Thyroid gland (tissue), 4 donors: ENCODE measurements around the gene RTN4RL1.

Source experiments
- POLR2A ChIP-seq, 2 donors: fragments of 450-650 bp; IDR thresholded peaks; one replicate each; pipeline ENCODE4 v1.6.1; 2017; ENCODE audit warnings: antibody characterized with exemption in 2 of 2, mild to moderate bottlenecking in 2 of 2, moderate library complexity in 1 of 2
- TF ChIP-seq, protein P1 (sequence below), 6 experiments: fragments of 200-600 bp in 3 of 6; fragments of 450-650 bp in 3 of 6; sonication (generic) in 3 of 6; IDR thresholded peaks; one replicate each; pipeline ENCODE4 v1.5.1; 2016 to 2019; ENCODE audit warnings: antibody characterized with exemption in 6 of 6, mild to moderate bottlenecking in 2 of 6, inconsistent platforms in 1 of 6, moderate library complexity in 1 of 6

DNA sequence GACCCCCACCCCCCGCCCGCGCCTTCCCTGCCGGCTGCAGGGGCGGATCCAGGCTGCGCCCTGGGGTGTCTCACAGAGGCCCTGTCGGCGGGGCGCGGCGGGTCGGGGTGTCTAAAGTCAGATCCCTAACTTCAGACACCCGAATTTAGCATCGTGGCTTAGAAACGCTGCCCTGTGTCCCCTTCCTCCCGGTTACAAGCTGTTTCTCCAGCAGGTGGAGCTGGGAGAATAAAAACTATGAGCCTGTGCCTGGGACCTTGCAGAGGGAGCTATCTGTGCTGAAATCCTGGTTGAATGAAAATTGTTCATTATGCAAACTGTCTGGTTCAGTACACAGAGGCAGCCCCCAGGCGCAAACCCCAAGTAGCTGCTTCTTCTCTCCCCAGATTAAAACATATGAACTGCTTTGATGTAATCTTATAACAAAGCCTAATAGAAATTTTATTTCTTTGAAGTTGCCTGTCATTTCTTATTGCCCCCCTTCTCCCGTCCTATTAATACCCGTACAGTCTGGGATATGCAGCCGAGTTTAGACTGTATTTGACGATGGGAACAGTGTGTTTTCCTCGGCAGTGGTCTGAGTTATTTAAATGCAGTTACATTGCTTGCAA, 116.3 kb downstream of the RTN4RL1 start:
- TF ChIP-seq, protein P1, sequence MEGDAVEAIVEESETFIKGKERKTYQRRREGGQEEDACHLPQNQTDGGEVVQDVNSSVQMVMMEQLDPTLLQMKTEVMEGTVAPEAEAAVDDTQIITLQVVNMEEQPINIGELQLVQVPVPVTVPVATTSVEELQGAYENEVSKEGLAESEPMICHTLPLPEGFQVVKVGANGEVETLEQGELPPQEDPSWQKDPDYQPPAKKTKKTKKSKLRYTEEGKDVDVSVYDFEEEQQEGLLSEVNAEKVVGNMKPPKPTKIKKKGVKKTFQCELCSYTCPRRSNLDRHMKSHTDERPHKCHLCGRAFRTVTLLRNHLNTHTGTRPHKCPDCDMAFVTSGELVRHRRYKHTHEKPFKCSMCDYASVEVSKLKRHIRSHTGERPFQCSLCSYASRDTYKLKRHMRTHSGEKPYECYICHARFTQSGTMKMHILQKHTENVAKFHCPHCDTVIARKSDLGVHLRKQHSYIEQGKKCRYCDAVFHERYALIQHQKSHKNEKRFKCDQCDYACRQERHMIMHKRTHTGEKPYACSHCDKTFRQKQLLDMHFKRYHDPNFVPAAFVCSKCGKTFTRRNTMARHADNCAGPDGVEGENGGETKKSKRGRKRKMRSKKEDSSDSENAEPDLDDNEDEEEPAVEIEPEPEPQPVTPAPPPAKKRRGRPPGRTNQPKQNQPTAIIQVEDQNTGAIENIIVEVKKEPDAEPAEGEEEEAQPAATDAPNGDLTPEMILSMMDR (IDR thresholded peaks at IDR 0.05), result peak in 5 of 6 experiments; percentile 37 to 80 (median 77)
- TF ChIP-seq POLR2A (IDR thresholded peaks at IDR 0.05), result no peak
